Psoas muscle (tissue), 8 donors: ENCODE data around the gene ENTPD3. TPM values are rescaled to one million over a fixed set of nuclear protein-coding genes. Genes with fewer than 3 reads are reported as not detected.

Source experiments
- ATAC-seq, 4 donors: fragments of 200-7000 bp; cut with Tn5 transposase; one replicate each; pipeline ENCODE4 v1.9.1; 2020; ENCODE audit warnings: moderate library complexity in 3 of 4, mild to moderate bottlenecking in 2 of 4
- DNase-seq, 2 donors: peaks; one replicate each; pipeline ENCODE4 v3.0.0-alpha.2; 2020
- H3K27ac ChIP-seq: fragments of 200-600 bp; one replicate; pipeline ENCODE4 v1.8.0; 2022
- H3K27me3 ChIP-seq, 3 donors: fragments of 200-600 bp in 1 of 3; one replicate each; pipeline versions ENCODE4 v1.6.1 to v1.8.0; 2013 to 2022; ENCODE audit warnings: low read length in 2 of 3, mild to moderate bottlenecking in 2 of 3, moderate library complexity in 1 of 3; ENCODE audit not compliant: insufficient read depth in 3 of 3
- H3K36me3 ChIP-seq, 2 donors: fragments of 200-600 bp in 1 of 2; one replicate each; pipeline versions ENCODE4 v1.6.1 to v1.8.0; 2013 to 2022; ENCODE audit warnings: low read depth in 1 of 2, mild to moderate bottlenecking in 1 of 2, moderate library complexity in 1 of 2; ENCODE audit not compliant: insufficient read depth in 1 of 2
- H3K4me1 ChIP-seq: fragments of 200-600 bp; one replicate; pipeline ENCODE4 v1.8.0; 2022
- H3K4me3 ChIP-seq: fragments of 200-600 bp; one replicate; pipeline ENCODE4 v1.8.0; 2022; ENCODE audit warnings: mild to moderate bottlenecking
- H3K9me3 ChIP-seq: fragments of 200-600 bp; one replicate; pipeline ENCODE4 v1.8.0; 2022
- CTCF ChIP-seq: fragments of 200-600 bp; IDR thresholded peaks from one replicate; pipeline ENCODE4 v1.8.0; 2022; ENCODE audit warnings: antibody characterized with exemption
- WGBS, 3 donors: extraction: QIAGEN DNeasy Blood & Tissue Kit; methylation state at CpG; one replicate each; pipeline versions ENCODE4 v1.1.6 to v1.1.7; 2013; 5-methylcytosine and 5-hydroxymethylcytosine counted together
- intact Hi-C, 2 donors: fragments of 100-400 bp; cut with DNase I; formaldehyde crosslinking; loops; one replicate each; pipeline versions ENCODE4 v1.11.0 to v1.14.2; 2022
- polyA plus RNA-seq, 3 donors: library from polyadenylated mRNA; stranded (reverse); fragments of 200-250 nt; gene quantifications; one replicate each; pipeline ENCODE4 v1.2.3, GENCODE V29; 2013
- total RNA-seq, 4 donors: library from RNA; stranded (reverse); fragmentation: NEBNext Ultra II Directional in 2 of 4; extraction: Animal tissue kit (Norgen Biotek cat#: 25700) in 2 of 4; gene quantifications; one replicate each; pipeline versions ENCODE4 v1.2.1 to v1.2.4, GENCODE V29; 2021 to 2023
- donor health status: healthy with polysubstance abuse.
- donor health status: DM: no; HTN: no; CAD: no; lungs with moderate emphysema.
- donor health status: Bipolar disorder and iron deficiency.
- donor health status: healthy.
- donor health status: DM: yes; HTN: yes; CAD: no.
- donor health status: DM: no; HTN: no; CAD: no.
- donor health status: DM: no; HTN: no; CAD: no.
- donor health status: DM: yes; HTN: yes; CAD: no.

ENTPD3 gene
- total and polyA plus RNA-seq, 7 donors, result 0.22 to 0.54 (median 0.30) TPM

- 56 to 74% (median 57%) methylated on average over 2 of the region's 2 CpGs for WGBS, 3 donors
- Histone ChIP-seq H3K36me3 (no peaks in the 10 kb centered on the region), H3K27ac (no peak overlapping the region), H3K27me3 (no peaks in the 10 kb centered on the region), H3K9me3 (peaks cover 6% of the 10 kb centered on the region), H3K4me1 (no peaks in the 10 kb centered on the region), H3K4me3 (no peak overlapping the region)
- peak in 1 of 4 donors; percentile 48 for ATAC-seq
- no peak for TF ChIP-seq CTCF
- no peak for DNase-seq
- intact Hi-C loops, result no loop called here
Measured at GRCh38 chr3:40366203-40367162, 20.5 kb upstream of the ENTPD3 start.

- Histone ChIP-seq H3K9me3 (peaks cover 6% of the 10 kb centered on the region), H3K4me1 (no peaks in the 10 kb centered on the region), H3K4me3 (no peak overlapping the region), H3K36me3 (no peaks in the 10 kb centered on the region), H3K27ac (no peak overlapping the region), H3K27me3 (no peaks in the 10 kb centered on the region)
- intact Hi-C loops, result no loop called here
- DNase-seq, result no peak
- TF ChIP-seq CTCF, result no peak
- 88 to 92% (median 90%) methylated on average over 1 of the region's 1 CpG for WGBS, 3 donors
- no peak for ATAC-seq
Measured at GRCh38 chr3:40369716-40370115, 17.3 kb upstream of the ENTPD3 start.

GRCh38 chr3:40377822-40378221 lies 9.2 kb upstream of the ENTPD3 start:
- H3K4me1 ChIP-seq, result no peaks in the 10 kb centered on the region
- no peaks in the 10 kb centered on the region for H3K36me3 ChIP-seq
- 68 to 79% (median 70%) methylated on average over 1 of the region's 1 CpG for WGBS, 3 donors
- no peak for TF ChIP-seq CTCF
- intact Hi-C loops, result no loop called here
- no peak for DNase-seq
- H3K9me3 ChIP-seq, result peaks cover 3% of the 10 kb centered on the region
- no peaks in the 10 kb centered on the region for H3K27me3 ChIP-seq
- no peak overlapping the region for H3K27ac ChIP-seq
- H3K4me3 ChIP-seq, result no peak overlapping the region
- no peak for ATAC-seq

GRCh38 chr3:40379674-40380306 lies 7.2 kb upstream of the ENTPD3 start:
- no peak for DNase-seq
- 72 to 74% (median 72%) methylated on average over 4 of the region's 4 CpGs for WGBS, 3 donors

More at GRCh38 chr3:40379674-40380306, 7.2 kb upstream of the ENTPD3 start:
- no peak for ATAC-seq
- no peak overlapping the region for H3K4me3 ChIP-seq
- H3K36me3 ChIP-seq, result no peaks in the 10 kb centered on the region
- intact Hi-C loops, result no loop called here
- H3K9me3 ChIP-seq, result peaks cover 3% of the 10 kb centered on the region
- H3K27me3 ChIP-seq, result no peaks in the 10 kb centered on the region
- H3K4me1 ChIP-seq, result no peaks in the 10 kb centered on the region
- no peak for TF ChIP-seq CTCF
- H3K27ac ChIP-seq, result no peak overlapping the region
